ENCODE data around the gene YJU2. TPM values are rescaled to one million over a fixed set of nuclear protein-coding genes. Genes with fewer than 3 reads are reported as not detected.

YJU2 gene
- total RNA-seq, 1 donor from 2014 or later = 14.3 TPM

GRCh38 chr19:4200940-4201542 lies 45.8 kb upstream of the YJU2 start:
- Mint-ChIP-seq H3K9me3 (peaks cover 5% of the 10 kb centered on the region), H3K36me3 (peaks cover 8% of the 10 kb centered on the region), H3K4me1 (ENCODE audit: unreplicated experiment) (peaks cover 9% of the 10 kb centered on the region), H3K27me3 (peaks cover 67% of the 10 kb centered on the region), H3K4me3 (no peak overlapping the region), H3K27ac (no peak overlapping the region)
- DNase-seq (ENCODE audit: extremely low spot score, unreplicated experiment) = no peak
- TF ChIP-seq CTCF (conservative IDR thresholded peaks at IDR 0.05) = no peak

DNA sequence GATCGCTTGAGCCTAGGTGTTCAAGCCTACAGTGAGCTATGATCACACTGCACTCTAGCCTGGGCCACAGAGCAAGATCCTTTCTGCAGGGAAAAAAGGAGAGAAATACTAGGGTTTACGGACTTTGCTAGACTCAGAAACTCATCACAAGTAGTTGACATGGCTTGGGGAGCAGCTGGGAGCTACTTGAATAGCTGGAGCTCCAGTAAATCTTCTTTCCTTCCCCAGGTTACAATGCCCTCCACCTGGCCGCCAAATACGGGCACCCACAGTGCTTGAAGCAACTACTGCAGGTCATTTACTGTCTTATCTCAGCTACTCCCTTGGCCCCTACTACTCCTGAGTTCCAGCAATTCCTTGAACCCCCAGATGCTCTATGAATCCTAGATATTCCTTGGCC lies 45.1 kb upstream of the YJU2 start:
- Mint-ChIP-seq H3K27me3 (peaks cover 60% of the 10 kb centered on the region), H3K27ac (no peak overlapping the region), H3K4me1 (ENCODE audit: unreplicated experiment) (peaks cover 9% of the 10 kb centered on the region), H3K36me3 (peaks cover 8% of the 10 kb centered on the region), H3K4me3 (no peak overlapping the region), H3K9me3 (peaks cover 5% of the 10 kb centered on the region)
- TF ChIP-seq CTCF (conservative IDR thresholded peaks at IDR 0.05) = no peak
- no peak for DNase-seq (ENCODE audit: extremely low spot score, unreplicated experiment)

DNA sequence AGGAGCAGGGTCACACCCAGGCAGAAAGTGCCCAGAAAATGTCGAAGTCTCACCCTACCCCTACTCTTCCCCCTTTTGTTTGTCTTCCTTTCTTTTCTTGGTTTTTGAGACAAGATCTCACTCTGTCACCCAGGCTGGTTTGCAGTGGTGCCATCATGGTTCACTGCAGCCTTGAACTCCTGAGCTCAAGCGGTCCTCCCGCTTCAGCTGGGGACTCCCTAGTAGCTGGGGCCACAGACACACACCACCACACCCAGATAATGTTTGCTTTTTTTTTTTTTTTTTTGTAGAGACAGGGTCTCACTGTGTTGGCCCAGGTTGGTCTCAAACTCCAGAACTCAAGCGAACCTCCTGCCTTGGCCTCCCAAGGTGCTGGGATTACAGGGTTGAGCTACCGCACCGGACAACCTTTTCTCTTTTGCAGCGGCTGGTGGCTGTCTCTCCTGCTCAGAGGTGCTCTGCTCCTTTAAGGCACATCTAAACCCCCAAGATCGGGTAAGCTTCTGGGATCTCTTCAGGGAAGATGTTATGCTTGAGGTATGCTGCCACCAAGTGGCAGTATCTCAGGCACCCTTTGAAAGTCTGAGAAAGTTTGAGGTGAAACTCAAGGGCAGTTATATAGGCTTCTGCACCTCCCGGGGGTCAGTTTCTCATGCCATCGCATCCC lies 39.9 kb upstream of the YJU2 start:
- peak; percentile 26 for TF ChIP-seq CTCF (conservative IDR thresholded peaks at IDR 0.05)
- H3K27ac Mint-ChIP-seq = no peak overlapping the region
- no peaks in the 10 kb centered on the region for H3K9me3 Mint-ChIP-seq
- no peak overlapping the region for H3K4me3 Mint-ChIP-seq
- DNase-seq (ENCODE audit: extremely low spot score, unreplicated experiment) = no peak
- H3K27me3 Mint-ChIP-seq = peaks cover 19% of the 10 kb centered on the region
- H3K36me3 Mint-ChIP-seq = no peaks in the 10 kb centered on the region
- peaks cover 5% of the 10 kb centered on the region for H3K4me1 Mint-ChIP-seq (ENCODE audit: unreplicated experiment)

DNA sequence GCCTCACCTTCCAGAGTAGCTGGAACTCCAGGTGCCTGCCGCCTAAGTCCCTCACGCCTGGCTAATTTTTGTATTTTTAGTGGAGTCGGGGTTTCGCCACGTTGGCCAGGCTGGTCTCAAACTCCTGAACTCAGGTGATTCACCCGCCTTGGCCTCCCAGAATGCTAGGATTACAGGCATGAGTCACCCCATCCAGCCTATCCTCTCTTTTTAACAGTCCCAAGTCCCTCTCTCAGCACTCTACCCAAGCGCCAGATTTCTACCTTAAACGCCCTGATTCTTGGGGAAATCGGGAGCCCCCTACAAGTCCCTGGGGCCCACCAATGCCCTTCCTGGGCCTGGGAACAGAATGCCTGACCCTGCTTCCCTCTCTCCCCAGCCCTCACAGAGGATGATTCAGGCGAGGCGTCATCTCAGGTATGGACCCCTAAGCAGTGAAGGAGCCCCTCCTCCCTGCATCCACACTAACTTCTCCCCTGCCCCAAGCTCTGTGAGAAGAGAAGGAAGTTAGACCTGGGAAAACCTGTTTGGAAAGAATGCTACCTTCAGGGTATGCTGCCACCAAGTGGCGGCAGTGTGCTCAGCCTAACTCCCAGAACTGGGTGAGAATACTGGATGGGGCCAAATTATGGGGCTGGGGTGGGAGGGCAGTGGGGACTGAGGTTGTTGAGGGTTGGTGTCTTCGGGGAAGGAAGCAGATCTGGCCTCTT lies 38.3 kb upstream of the YJU2 start:
- Mint-ChIP-seq H3K36me3 (no peaks in the 10 kb centered on the region), H3K4me1 (ENCODE audit: unreplicated experiment) (peaks cover 5% of the 10 kb centered on the region), H3K4me3 (no peak overlapping the region), H3K27me3 (peaks cover 22% of the 10 kb centered on the region), H3K9me3 (no peaks in the 10 kb centered on the region), H3K27ac (no peak overlapping the region)
- TF ChIP-seq CTCF (conservative IDR thresholded peaks at IDR 0.05) = peak; percentile 47
- no peak for DNase-seq (ENCODE audit: extremely low spot score, unreplicated experiment)

DNA sequence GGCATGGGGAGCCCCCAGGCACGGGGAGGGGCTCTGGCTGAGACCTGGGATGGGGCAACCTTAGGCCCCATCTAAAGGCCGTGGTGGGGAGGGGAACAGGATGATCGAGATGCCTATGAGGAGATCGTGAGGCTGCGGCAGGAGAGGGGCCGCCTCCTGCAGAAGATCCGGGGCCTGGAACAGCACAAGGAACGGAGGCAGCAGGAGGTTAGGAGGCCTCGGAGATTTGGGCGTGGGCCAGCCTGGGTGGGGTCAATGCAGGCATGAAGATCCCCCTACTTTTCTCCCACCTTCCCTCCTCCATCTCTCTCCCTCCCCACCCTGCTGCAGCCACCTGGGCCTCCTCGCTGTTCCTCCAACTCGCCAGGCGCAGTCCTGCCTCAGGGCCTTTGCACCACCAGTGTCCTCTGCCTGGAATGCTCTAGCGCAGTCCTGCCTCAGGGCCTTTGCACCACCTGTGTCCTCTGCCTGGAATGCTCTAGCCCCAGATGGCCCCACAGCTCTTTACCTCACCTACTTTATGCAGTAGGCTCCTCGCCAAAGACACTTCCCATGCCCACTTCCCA lies 36.6 kb upstream of the YJU2 start:
- Mint-ChIP-seq H3K27ac (no peak overlapping the region), H3K4me1 (ENCODE audit: unreplicated experiment) (no peaks in the 10 kb centered on the region), H3K9me3 (no peaks in the 10 kb centered on the region), H3K36me3 (no peaks in the 10 kb centered on the region), H3K27me3 (peaks cover 24% of the 10 kb centered on the region), H3K4me3 (no peak overlapping the region)
- no peak for TF ChIP-seq CTCF (conservative IDR thresholded peaks at IDR 0.05)
- DNase-seq (ENCODE audit: extremely low spot score, unreplicated experiment) = no peak

All from type B pancreatic cell (in vitro differentiated cells).